HG02973 (cell line): ENCODE results near the gene LINC01488.

Experiments
- ATAC-seq: cut with Tn5 transposase; IDR thresholded peaks from one replicate; pipeline ENCODE4 v1.9.1; 2021; ENCODE audit warnings: moderate library complexity; ENCODE audit not compliant: unreplicated experiment

The LINC01488 gene

GRCh38 chr11:69542314-69543168, 61.1 kb downstream of the LINC01488 start:
- no peak for ATAC-seq
